C4-2B (cell line): Measurements from ENCODE around the gene TCFL5.

ENCODE experiments used
- CTCF ChIP-seq: fragments of 450-650 bp; conservative IDR thresholded peaks from 2 replicates; pipeline ENCODE4 v1.5.1; 2017; ENCODE audit warnings: mild to moderate bottlenecking
- ZFX ChIP-seq: fragments of 450-650 bp; IDR thresholded peaks from 2 replicates; pipeline ENCODE4 v1.6.1; 2017

DNA sequence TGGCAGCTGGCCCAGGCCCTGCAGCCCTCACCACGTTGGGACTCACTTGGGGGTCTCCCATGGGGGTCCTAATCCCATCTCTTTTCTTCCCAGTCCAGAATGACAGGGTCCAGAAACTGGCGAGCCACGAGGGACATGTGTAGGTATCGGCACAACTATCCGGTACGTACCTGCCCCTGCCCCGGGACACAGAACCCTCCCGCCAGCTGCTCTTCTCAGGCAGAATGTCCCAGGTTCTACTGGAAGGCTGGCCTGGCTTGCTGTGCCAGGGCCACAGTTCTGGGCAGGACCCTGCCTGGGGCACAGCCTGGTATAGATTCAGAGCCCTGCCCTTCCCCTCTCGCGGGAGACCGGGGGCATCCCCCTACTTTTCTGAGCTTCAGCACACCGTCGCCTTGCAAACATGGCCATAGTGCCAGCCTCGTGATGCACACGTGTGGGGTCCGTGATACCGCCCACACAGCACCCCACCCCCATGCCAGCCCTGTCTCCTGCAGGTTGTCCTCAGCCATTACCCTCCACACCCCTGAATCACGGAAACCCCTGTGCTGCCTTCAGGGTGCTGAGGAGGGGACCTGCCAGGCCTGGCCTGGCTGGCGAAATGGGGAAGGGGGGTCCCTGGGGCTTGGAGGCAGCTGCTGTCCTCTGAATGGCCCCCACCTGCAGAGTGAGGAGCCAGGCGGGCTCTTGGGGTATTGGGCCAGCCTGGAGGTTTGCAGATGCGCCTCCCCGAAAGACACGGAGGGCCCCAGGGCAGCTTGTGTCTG, 54.0 kb downstream of the TCFL5 start:
- no peak for TF ChIP-seq CTCF
- TF ChIP-seq ZFX: no peak
